ENCODE results near the gene ANKRD36.

DNA sequence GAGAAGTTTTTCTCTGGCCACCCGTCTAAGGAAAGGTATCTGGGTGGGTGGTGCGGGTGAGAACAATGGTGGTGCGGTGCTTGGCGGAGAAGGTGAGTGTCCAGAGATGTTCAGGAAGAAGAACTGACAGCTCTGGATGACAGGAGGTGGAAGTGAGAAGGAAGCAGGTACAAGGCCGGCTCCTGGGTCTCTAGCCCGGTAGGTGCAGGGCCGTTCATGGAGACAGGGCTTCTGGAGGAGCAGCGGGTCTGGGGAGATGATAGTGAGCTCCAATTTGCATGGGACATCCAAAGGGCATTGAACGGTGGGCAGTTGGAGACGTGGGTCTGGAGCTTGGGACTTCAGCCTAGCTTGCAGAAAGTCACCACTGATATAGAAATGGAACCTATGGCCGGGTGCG is 17.3 kb upstream of the ANKRD36 start:
- no peak for TF ChIP-seq POLR2A (IDR thresholded peaks at IDR 0.05; ENCODE audit: borderline replicate concordance, extremely low read depth, insufficient read depth, insufficient read length)
- TF ChIP-seq ZNF274 (IDR thresholded peaks at IDR 0.05; ENCODE audit: low read depth, low read length): no peak
- TF ChIP-seq, protein P1, sequence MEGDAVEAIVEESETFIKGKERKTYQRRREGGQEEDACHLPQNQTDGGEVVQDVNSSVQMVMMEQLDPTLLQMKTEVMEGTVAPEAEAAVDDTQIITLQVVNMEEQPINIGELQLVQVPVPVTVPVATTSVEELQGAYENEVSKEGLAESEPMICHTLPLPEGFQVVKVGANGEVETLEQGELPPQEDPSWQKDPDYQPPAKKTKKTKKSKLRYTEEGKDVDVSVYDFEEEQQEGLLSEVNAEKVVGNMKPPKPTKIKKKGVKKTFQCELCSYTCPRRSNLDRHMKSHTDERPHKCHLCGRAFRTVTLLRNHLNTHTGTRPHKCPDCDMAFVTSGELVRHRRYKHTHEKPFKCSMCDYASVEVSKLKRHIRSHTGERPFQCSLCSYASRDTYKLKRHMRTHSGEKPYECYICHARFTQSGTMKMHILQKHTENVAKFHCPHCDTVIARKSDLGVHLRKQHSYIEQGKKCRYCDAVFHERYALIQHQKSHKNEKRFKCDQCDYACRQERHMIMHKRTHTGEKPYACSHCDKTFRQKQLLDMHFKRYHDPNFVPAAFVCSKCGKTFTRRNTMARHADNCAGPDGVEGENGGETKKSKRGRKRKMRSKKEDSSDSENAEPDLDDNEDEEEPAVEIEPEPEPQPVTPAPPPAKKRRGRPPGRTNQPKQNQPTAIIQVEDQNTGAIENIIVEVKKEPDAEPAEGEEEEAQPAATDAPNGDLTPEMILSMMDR (IDR thresholded peaks at IDR 0.05 in 2 of 3, conservative IDR thresholded peaks at IDR 0.05 in 1 of 3; ENCODE audit: borderline replicate concordance in 1 of 3, insufficient read depth in 1 of 3, low read depth in 2 of 3, low read length in 2 of 3): no peak
- no peak for TF ChIP-seq TCF7L2 (IDR thresholded peaks at IDR 0.05; ENCODE audit: borderline replicate concordance, extremely low read depth, insufficient read depth, insufficient read length)
- no peak for TF ChIP-seq EZH2 (IDR thresholded peaks at IDR 0.05)
